HG03457 (cell line): ENCODE measurements around the gene ZNF207.
A peak's percentile ranks its signal among the peaks of the same experiment; 100 is the strongest.
"Not testable (repeated sequence)": the region's sequence is repeated elsewhere in the genome, so short reads cannot be mapped to it uniquely, and the experiment has no call there.

Experiments used
- ATAC-seq: cut with Tn5 transposase; IDR thresholded peaks from one replicate; pipeline ENCODE4 v1.9.1; 2021; ENCODE audit warnings: moderate number of reproducible peaks; ENCODE audit not compliant: unreplicated experiment

ZNF207 gene

GRCh38 chr17:32349854-32350665 is at the start of gene ZNF207:
TSS of gene ZNF207 (plus strand) at chr17:32350157. CDS start at chr17:32350286, 129 bp downstream.
- peak; percentile 80 for ATAC-seq

GRCh38 chr17:32302037-32302436 is 47.9 kb upstream of the ZNF207 start:
- ATAC-seq: no peak

DNA sequence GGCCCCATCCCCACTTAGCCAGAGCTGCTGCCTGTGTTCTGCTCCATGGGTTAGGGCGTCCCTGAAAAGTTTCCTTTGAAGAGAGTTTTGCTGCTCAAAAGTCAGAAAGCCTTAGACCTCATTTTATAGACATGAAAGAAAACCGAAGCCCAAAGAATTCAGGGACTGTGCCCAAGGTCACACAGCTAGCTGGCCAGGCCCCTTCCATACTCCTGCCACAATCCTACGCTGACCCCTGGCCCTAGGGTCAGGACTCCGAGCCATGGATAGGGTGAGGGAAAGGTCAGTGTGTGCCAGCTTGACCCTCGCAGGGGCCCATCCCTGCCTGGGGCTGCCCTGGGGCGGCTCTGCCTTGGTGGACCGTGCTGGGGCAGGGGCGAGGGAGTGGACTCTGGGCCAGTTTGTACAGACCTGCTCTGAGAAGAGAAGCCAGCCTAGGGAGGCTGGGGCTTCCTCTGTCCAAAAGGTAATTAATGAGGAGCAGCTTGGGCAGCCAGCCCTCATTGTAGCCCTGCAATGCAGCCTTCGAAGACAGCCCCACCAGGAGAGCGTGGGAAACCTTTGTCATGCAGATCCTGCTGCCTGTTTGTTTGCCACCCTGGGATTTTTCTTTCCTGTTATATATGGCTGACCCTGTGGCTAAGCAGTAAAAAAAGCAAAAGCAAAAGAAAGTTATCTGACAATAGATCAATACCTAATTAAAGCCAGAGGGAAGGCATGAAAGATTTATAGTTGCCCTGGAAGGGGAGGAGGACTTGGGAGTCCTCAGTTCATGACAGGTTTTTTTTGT is 46.9 kb upstream of the ZNF207 start:
- no peak for ATAC-seq

DNA sequence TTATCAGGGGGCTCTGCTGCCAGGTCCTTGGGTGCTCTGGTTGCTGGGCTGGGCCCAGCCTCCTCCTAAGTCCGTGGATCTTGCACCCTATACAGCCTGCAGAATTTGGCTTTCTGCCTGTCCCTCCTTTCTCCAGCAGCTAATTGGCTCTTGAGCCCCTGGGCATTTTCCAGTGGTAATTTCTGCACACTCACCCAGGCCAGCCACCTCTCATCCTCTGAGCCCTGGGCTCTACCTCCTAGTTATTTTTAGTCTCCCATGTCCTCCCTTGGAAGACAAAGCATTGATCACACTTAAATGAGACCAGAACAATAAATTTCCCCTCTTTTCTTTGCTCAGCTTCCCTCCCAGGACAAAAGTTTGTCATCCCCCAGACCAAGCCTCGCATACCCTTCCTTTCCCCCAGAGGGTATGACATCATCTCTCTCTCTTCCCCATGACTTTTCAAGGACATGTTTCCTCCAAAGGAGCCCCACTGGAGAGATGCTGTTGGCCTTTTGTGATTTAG is 46.1 kb upstream of the ZNF207 start:
- ATAC-seq: no peak

- no peak for ATAC-seq
Measured at GRCh38 chr17:32305049-32305448, 44.9 kb upstream of the ZNF207 start.

GRCh38 chr17:32307658-32308057 is 42.3 kb upstream of the ZNF207 start:
- no peak for ATAC-seq

DNA sequence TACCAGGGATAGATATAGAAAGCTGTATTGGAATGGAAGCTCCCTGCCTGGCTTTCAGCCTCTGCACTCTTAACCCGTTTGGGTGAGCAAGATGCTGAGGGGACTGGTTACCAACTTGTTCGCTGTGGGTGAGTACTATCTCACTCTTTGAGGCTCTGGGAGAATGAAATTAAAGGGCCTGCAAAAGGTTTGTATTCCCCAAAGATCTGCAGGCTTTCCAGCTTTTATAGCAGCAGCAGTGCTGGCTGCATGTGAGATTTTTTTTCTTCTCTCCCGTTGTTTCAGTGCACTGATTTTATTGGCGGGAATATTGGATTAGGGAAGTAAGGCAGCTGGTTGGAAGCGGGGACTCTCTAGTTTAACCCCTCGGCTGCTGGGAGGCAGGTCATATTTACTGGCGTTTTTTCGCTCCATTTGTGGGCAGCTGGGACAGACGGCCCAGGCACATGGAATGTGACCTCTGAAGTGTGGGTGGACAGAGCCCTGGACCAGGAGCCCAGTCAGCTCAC is 38.9 kb upstream of the ZNF207 start:
- no peak for ATAC-seq

- ATAC-seq: no peak
Measured at GRCh38 chr17:32314636-32315035, 35.3 kb upstream of the ZNF207 start.

GRCh38 chr17:32315171-32315570 is 34.8 kb upstream of the ZNF207 start:
- ATAC-seq: no peak

DNA sequence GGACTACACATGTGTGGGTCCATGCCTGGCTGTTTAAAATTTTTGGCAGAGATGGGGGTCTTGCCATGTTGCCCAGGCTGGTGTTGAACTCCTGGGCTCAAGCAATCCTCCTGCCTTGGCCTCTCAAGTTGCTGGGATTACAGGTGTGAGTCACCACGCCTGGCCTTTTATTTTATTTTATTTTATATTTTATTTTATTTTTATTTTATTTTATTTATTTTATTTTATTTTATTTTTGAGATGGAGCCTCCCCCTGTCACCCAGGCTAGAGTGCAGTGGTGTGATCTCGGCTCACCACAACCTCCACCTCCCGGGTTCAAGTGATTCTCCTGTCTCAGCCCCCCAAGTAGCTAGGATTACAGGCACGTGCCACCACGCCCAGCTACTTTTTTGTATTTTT is 33.3 kb upstream of the ZNF207 start:
- not testable (repeated sequence) for ATAC-seq

DNA sequence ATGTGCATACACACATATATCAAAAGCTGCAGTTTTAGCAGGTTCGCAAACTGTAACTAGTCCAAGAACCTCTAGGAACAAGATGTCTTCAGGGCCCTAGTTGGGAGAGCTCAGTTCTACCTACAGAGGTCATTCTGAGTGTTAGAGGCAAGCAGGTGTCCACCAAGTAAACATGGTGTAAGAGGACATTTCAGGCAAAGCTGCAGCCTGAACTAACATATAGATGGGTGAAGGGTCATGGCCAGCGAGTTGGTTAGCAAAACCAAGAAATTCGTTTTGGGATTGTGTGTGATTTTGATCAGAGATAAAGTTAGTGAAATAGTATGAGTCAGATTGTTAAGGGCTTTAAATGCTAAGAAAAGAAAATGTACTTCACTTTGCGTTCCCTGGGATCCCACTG is 32.6 kb upstream of the ZNF207 start:
- ATAC-seq: no peak

GRCh38 chr17:32318071-32318470 is 31.9 kb upstream of the ZNF207 start:
- ATAC-seq: no peak

- ATAC-seq: no peak
Measured at GRCh38 chr17:32319548-32319905, 30.4 kb upstream of the ZNF207 start.

DNA sequence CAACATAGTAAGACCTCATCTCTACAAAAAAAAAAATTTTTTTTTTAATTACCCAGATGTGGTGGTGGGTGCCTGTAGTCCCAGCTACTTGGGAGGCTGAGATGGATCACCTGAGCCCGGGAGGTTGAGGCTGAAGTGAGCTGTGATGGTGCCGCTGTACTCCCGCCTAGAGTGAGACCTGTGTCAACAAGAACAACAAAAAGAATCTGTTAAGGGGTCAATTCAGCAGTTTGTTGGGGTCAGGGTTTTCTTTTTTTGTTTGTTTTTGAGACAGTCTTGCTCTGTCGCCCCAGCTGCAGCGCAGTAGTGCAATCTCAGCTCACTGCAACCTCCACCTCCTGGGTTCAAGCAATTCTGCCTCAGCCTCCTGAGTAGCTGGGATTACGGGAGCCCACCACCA is 29.9 kb upstream of the ZNF207 start:
- not testable (repeated sequence) for ATAC-seq

- no peak for ATAC-seq
Measured at GRCh38 chr17:32320847-32321246, 29.1 kb upstream of the ZNF207 start.

- ATAC-seq: no peak
Measured at GRCh38 chr17:32323046-32323445, 26.9 kb upstream of the ZNF207 start.

DNA sequence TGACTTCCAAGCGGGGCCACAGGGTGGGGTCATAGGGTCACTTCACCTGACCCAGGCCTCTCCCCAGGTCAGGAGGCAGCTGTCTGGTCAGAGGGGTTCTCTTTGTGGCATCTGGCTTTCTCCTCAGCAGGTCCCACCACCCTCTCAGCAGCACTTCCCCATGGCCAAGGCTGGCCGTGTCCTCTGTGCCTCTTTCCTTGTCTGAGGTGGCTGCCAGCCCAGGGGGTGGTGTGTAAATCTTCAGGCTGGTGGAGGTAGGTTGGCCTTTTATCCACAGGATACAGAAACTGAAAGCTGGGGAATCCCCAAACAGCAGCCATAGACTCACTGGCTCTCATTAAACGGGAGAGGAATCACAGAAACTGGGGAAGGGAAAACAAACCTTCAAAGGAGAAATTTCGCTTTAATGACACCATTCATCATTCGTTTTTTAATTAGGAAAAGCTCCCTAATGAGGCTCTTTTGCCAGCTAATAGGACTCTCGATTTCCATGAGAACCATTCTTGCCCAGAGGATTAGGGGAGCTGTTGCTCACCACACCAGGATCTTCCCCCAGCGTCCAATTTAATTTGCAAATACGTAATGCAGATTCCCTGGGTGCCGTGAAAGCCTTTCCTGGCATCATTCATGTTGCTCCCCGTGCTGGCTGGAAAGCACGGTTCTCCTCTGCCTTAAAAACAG is 26.0 kb upstream of the ZNF207 start:
- ATAC-seq: no peak

DNA sequence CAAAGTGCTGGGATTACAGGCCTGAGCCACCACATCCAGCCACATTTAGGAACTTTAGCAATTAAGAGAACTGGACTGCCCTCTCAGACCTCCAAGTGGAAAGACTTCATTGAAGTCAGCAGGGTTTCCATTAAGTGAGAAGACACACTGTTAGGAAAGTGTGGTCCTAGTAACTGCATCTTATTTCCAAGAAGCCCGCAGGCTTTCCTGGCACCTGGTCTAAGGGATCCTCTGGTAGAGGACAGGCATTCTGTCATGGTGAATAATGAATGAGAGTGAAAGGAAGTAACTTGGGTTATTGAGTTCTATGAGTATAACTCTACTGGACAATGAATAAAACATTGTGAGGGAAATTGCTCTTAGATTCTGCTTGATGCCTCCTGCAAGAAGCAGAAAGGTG is 22.0 kb upstream of the ZNF207 start:
- ATAC-seq: no peak

GRCh38 chr17:32330147-32330546 is 19.8 kb upstream of the ZNF207 start:
- no peak for ATAC-seq

DNA sequence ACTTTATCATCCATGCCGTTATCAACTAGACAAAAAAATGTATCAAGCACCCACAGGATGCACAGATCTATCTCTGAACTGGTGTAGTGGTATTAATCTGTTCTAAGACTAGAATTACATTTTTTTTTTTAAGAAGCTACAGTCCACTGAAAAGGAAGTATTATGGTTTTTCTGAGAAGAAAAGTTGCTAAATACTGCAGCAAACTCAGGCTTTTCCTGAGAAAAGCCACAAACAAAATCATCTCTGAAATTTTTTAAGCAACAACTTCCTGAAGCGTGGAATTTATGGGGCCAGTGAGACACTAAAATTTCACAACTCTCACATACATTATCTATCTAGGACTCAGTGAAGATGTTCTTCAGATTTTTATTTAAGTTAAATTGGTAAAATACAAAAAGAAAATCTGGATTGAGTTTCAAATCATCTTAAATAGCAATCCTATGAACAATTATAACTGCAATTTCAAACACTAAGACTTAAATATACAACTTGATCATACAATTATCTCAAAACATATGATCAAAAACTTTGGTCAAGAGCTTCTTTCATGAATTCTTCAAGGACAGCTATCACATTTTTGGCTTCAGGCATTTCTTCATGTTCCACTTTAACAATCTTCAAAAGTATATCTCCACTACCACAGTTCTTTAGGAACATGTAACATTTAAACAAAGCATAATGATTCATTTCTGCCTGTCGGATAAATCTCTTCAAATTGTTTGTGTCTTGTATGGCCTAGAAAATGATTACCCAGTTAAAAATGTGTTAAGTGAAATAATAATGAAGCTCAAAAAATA is 18.5 kb upstream of the ZNF207 start:
- ATAC-seq: no peak
